Prostate gland (tissue), 2 donors: ENCODE measurements around the gene NOXRED1. TPM values are rescaled to one million over a fixed set of nuclear protein-coding genes. Genes with fewer than 3 reads are reported as not detected.

Source experiments
- DNase-seq: peaks from one replicate; pipeline ENCODE4 v3.0.0-alpha.2; 2019; ENCODE audit warnings: low spot score
- H3K27ac ChIP-seq, 2 donors: fragments of 200-600 bp; sonication (generic); 2 replicates each; pipeline ENCODE4 v1.5.1; 2017 to 2019
- H3K27me3 ChIP-seq: fragments of 200-600 bp; sonication (generic); replicated peaks from 2 replicates; pipeline ENCODE4 v1.5.1; 2019; ENCODE audit not compliant: insufficient read depth
- H3K36me3 ChIP-seq, 2 donors: fragments of 200-600 bp; sonication (generic); 1 replicate in 1 of 2; 2 replicates in 1 of 2; pipeline versions ENCODE4 v1.5.1 to v1.8.1; 2017 to 2019
- H3K4me1 ChIP-seq: fragments of 200-600 bp; sonication (generic); replicated peaks from 2 replicates; pipeline ENCODE4 v1.5.1; 2019
- H3K4me3 ChIP-seq, 2 donors: fragments of 200-600 bp; sonication (generic); 2 replicates each; pipeline ENCODE4 v1.5.1; 2017 to 2019
- H3K9me3 ChIP-seq: fragments of 200-600 bp; sonication (generic); 2 replicates; pipeline ENCODE4 v1.5.1; 2017
- POLR2A ChIP-seq: fragments of 450-650 bp; IDR thresholded peaks from one replicate; pipeline ENCODE4 v1.6.1; 2016; ENCODE audit warnings: antibody characterized with exemption, mild to moderate bottlenecking
- POLR2AphosphoS5 ChIP-seq: sonication (generic); formaldehyde crosslinking; IDR thresholded peaks from one replicate; pipeline ENCODE4 v1.6.1; 2017; ENCODE audit warnings: antibody characterized with exemption
- WGBS: methylation state at CpG from one replicate; pipeline ENCODE4 v1.1.5; 2018; 5-methylcytosine and 5-hydroxymethylcytosine counted together
- intact Hi-C: fragments of 100-400 bp; cut with DNase I; formaldehyde crosslinking; loops from one replicate; pipeline ENCODE4 v1.14.2; 2022
- small RNA-seq, 2 donors: library from RNA; depleted of rRNA; stranded (forward); fragments of <200 nt; gene quantifications; one replicate each; pipeline ENCODE3, GENCODE V24; 2016
- total RNA-seq, 2 donors: library from RNA; depleted of rRNA; stranded (reverse); fragments of >200 nt; gene quantifications; one replicate each; pipeline ENCODE4 v1.1.0, GENCODE V29; 2016
- TF ChIP-seq, protein P1 (sequence below), 4 experiments: fragments of 200-600 bp in 2 of 4; fragments of 450-650 bp in 2 of 4; sonication (generic) in 2 of 4; IDR thresholded peaks; 1 replicate in 3 of 4; 2 replicates in 1 of 4; pipeline ENCODE4 v1.5.1; 2016 to 2019; ENCODE audit warnings: antibody characterized with exemption in 4 of 4, mild to moderate bottlenecking in 2 of 4, moderate library complexity in 2 of 4

The NOXRED1 gene
- total RNA-seq, 2 donors from 2014 or later: 3.5 TPM; not detected in 1

DNA sequence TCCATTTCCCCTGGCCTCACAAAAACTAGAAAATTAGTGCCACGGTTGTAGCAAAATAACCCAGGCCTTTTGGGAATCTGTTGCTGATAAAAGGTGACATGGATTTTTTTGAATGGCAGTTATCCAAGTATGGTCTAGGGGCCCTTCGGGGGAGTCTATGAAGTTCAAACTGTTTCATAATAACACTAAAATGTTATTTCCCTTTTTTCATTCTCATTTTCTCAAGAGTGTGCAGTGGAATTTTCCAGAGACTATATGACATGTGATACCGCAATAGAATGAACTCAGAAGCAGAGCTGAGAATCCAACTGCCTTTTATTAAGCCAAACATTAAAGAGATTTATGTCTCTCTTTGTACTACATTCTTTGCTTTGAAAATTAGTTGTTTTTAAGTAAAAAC lies 75.6 kb downstream of the NOXRED1 start:
- Histone ChIP-seq H3K27ac (no peak overlapping the region), H3K27me3 (no peaks in the 10 kb centered on the region), H3K36me3 (no peaks in the 10 kb centered on the region), H3K4me1 (no peaks in the 10 kb centered on the region), H3K4me3 (no peak overlapping the region), H3K9me3 (no peaks in the 10 kb centered on the region)
- intact Hi-C loops: no loop called here
- whole genome bisulfite sequencing: 78% methylated on average over 3 of the region's 3 CpGs
- no peak for DNase-seq
- TF ChIP-seq POLR2AphosphoS5 (no peak), POLR2A (no peak)
- TF ChIP-seq, protein P1, sequence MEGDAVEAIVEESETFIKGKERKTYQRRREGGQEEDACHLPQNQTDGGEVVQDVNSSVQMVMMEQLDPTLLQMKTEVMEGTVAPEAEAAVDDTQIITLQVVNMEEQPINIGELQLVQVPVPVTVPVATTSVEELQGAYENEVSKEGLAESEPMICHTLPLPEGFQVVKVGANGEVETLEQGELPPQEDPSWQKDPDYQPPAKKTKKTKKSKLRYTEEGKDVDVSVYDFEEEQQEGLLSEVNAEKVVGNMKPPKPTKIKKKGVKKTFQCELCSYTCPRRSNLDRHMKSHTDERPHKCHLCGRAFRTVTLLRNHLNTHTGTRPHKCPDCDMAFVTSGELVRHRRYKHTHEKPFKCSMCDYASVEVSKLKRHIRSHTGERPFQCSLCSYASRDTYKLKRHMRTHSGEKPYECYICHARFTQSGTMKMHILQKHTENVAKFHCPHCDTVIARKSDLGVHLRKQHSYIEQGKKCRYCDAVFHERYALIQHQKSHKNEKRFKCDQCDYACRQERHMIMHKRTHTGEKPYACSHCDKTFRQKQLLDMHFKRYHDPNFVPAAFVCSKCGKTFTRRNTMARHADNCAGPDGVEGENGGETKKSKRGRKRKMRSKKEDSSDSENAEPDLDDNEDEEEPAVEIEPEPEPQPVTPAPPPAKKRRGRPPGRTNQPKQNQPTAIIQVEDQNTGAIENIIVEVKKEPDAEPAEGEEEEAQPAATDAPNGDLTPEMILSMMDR (IDR thresholded peaks at IDR 0.05): no peak

DNA sequence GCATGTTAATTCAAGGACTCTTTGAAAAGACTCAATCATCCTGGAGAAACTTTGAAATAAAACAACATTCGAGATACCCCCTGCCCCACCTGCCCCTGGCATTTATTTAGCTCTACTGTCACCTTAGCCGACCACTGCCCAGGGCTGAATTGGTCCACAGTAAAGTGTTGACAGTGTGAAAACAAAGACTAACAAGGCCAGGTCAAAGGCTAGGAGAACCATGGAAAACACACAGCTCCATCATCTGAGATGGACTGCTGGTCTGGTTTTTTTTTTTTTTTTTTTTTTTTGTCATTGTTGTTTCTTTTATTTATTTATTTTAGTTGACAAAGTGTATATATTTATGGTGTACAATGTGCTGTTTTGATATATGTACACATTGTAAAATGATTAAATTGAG lies 76.8 kb downstream of the NOXRED1 start:
- no peaks in the 10 kb centered on the region for H3K36me3 ChIP-seq
- no peak overlapping the region for H3K27ac ChIP-seq
- TF ChIP-seq, protein P1 (IDR thresholded peaks at IDR 0.05): no peak
- TF ChIP-seq POLR2AphosphoS5: no peak
- TF ChIP-seq POLR2A: no peak
- no peaks in the 10 kb centered on the region for H3K9me3 ChIP-seq
- intact Hi-C loops: no loop called here
- no peaks in the 10 kb centered on the region for H3K27me3 ChIP-seq
- H3K4me1 ChIP-seq: no peaks in the 10 kb centered on the region
- DNase-seq: no peak
- H3K4me3 ChIP-seq: no peak overlapping the region
- 88% methylated on average over 2 of the region's 2 CpGs for WGBS

GRCh38 chr14:77344377-77344996 lies 78.8 kb downstream of the NOXRED1 start:
- no peak for DNase-seq
- Histone ChIP-seq H3K36me3 (no peaks in the 10 kb centered on the region), H3K4me3 (no peak overlapping the region), H3K9me3 (no peaks in the 10 kb centered on the region), H3K27ac (no peak overlapping the region), H3K27me3 (no peaks in the 10 kb centered on the region), H3K4me1 (no peaks in the 10 kb centered on the region)
- TF ChIP-seq POLR2A: no peak
- TF ChIP-seq, protein P1 (IDR thresholded peaks at IDR 0.05): no peak
- TF ChIP-seq POLR2AphosphoS5: no peak
- 90% methylated on average over 3 of the region's 3 CpGs for WGBS
- intact Hi-C loops: no loop called here

Small RNAs within 50 kb of the gene (small RNA-seq; reads per million reads assigned to genes)
- 0 reads per million in 2 donors for gene RF00404

Other genes starting within 250 kb of the NOXRED1 start
- gene TMEM63C, start 241.7 kb downstream of the NOXRED1 start, total RNA-seq: 1 to 10 TPM; 2.0 to 7.8 TPM
- under 1 TPM in 1 of 2 donors, not detected in 1; 0.91 TPM for gene NGB, start 152.3 kb downstream of the NOXRED1 start, total RNA-seq
- 100 to 1,000 TPM in 1 of 2 donors, 1 to 10 TPM in 1; 8.4 to 101 TPM for gene POMT2, start 102.6 kb downstream of the NOXRED1 start, total RNA-seq
- 10 to 100 TPM; 50.1 to 78.1 TPM for gene GSTZ1, start 102.5 kb downstream of the NOXRED1 start, total RNA-seq
- gene TMED8, start 46.4 kb downstream of the NOXRED1 start, total RNA-seq: 10 to 100 TPM; 14.7 to 35.2 TPM
- 1 to 10 TPM in 1 of 2 donors, under 1 TPM in 1; 0.96 to 2.9 TPM for gene SAMD15, start 46.1 kb downstream of the NOXRED1 start, total RNA-seq
- gene VIPAS39, start 34.1 kb upstream of the NOXRED1 start, total RNA-seq: 10 to 100 TPM; 19.6 to 45.4 TPM
- gene AHSA1, start 34.6 kb upstream of the NOXRED1 start, total RNA-seq: 100 to 1,000 TPM; 144 to 267 TPM
- gene ISM2, start 75.3 kb upstream of the NOXRED1 start, total RNA-seq: 10 to 100 TPM in 1 of 2 donors, under 1 TPM in 1; 0.59 to 26.6 TPM
- 10 to 100 TPM; 20.0 to 24.5 TPM for gene SPTLC2, start 193.1 kb upstream of the NOXRED1 start, total RNA-seq